ENCODE results near the gene CUBN. TPM values are rescaled to one million over a fixed set of nuclear protein-coding genes. Genes with fewer than 3 reads are reported as not detected.

Gene CUBN
- total RNA-seq, 4 donors from 2014 or later = 0.54 to 1.8 (median 1.3) TPM

- H3K4me3 ChIP-seq (ENCODE audit: low read depth, poor library complexity, severe bottlenecking) = no peak overlapping the region
- intact Hi-C loops (cut with DNase I; ENCODE audit: low total_unique reads) = no loop called here
- no peak for DNase-seq (ENCODE audit: low spot score in 2 of 2)
- 92 to 98% methylated on average over 2 of the region's 2 CpGs for WGBS, 2 donors
- TF ChIP-seq POLR2A (IDR thresholded peaks at IDR 0.05) = no peak
- no peak for TF ChIP-seq CTCF (IDR thresholded peaks at IDR 0.05)
These were observed 138.6 kb downstream of the CUBN start for GRCh38 chr10:16991011-16991410.

DNA sequence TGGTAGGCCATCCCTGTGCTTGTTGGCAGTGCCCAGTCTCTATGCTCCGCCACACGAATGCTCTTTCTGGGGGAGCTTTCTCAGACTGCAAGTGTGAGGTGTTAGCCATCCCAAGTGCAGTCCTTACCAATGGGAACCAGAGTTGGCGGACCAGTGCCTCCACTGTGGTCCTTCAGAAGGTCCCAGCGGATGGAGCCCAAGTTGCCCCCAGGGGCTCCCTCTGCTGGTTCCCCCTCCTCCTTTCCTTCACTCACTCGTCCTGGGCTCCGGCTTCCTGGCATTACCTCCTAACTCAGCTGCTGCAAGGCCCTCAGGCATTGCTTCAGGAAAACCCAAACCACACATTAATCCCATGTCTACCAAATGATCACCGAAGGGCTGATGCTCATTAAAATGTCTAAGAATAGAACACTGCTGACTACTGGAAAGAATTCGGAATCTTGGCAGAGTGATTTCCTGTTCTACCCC is 139.8 kb downstream of the CUBN start:
- H3K4me3 ChIP-seq (ENCODE audit: low read depth, poor library complexity, severe bottlenecking) = no peak overlapping the region
- TF ChIP-seq CTCF (IDR thresholded peaks at IDR 0.05) (no peak), POLR2A (IDR thresholded peaks at IDR 0.05) (no peak)
- intact Hi-C loops (cut with DNase I; ENCODE audit: low total_unique reads) = no loop called here
- DNase-seq (ENCODE audit: low spot score in 2 of 2) = no peak
- WGBS, 2 donors = 67 to 72% methylated on average over 8 of the region's 8 CpGs

DNA sequence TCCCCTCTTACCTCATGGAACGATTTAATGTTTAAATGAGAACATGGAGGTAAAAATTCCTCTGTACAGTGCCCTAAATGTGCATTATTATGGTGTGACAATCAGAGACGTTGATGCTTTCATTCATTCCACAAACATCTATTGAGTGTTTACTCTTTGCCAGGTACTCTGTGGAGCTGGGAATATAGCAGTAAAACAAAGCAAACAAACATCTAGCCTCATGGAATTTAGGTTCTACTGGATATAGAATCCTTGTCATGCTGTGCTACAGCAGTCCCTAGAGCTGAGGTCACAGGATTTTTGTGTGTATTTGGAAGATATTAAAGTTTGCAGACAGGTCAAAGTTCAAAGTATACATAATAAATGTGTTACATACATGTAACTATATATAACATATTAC is 140.7 kb downstream of the CUBN start:
- WGBS, 2 donors = 95% methylated on average over 2 of the region's 2 CpGs
- intact Hi-C loops (cut with DNase I; ENCODE audit: low total_unique reads) = no loop called here
- DNase-seq (ENCODE audit: low spot score in 2 of 2) = no peak

DNA sequence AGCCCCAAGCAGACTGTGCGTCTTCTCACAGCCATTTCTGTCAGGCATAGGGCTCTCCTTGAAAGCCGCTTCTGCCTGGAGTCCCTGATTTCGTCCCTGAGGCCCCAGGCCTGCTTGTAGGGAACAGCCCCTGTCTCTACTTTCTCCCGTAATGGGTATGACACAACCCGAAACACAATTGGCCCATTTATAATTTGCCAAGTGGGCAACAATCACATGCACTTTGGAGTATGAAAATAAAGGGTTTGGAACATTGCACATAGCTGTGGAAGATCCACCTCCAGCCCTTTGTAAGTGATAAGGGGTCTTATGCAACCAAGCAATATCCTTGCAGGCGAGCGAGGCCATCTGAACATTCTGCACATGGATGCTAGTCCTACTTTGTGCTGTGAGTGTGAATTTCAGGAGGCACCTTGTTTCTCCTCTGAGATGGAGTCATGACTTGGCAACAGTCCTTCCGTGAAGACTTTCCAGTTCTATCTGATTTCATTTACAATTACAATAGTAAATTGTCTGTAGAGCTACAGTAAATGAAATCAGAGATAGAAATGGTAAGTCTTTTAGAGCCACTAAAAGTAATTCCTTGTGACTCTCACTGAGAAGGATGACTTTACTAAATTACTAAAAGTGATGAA is 141.5 kb downstream of the CUBN start:
- no peak overlapping the region for H3K4me3 ChIP-seq (ENCODE audit: low read depth, poor library complexity, severe bottlenecking)
- DNase-seq (ENCODE audit: low spot score in 2 of 2) = no peak
- intact Hi-C loops (cut with DNase I; ENCODE audit: low total_unique reads) = no loop called here
- TF ChIP-seq POLR2A (IDR thresholded peaks at IDR 0.05) (no peak), CTCF (IDR thresholded peaks at IDR 0.05) (no peak)
- WGBS, 2 donors = 79 to 84% methylated on average over 8 of the region's 8 CpGs

More for the DNA sequence above, 140.7 kb downstream of the CUBN start:
- H3K4me3 ChIP-seq (ENCODE audit: low read depth, poor library complexity, severe bottlenecking) = no peak overlapping the region
- TF ChIP-seq POLR2A (IDR thresholded peaks at IDR 0.05) = no peak
- no peak for TF ChIP-seq CTCF (IDR thresholded peaks at IDR 0.05)

- TF ChIP-seq CTCF (IDR thresholded peaks at IDR 0.05) = no peak
- TF ChIP-seq POLR2A (IDR thresholded peaks at IDR 0.05) = no peak
- 47 to 56% methylated on average over 4 of the region's 4 CpGs for WGBS, 2 donors
These were observed 142.4 kb downstream of the CUBN start for GRCh38 chr10:16987206-16987621.

More at GRCh38 chr10:16987206-16987621, 142.4 kb downstream of the CUBN start:
- no peak for DNase-seq (ENCODE audit: low spot score in 2 of 2)
- intact Hi-C loops (cut with DNase I; ENCODE audit: low total_unique reads) = no loop called here
- H3K4me3 ChIP-seq (ENCODE audit: low read depth, poor library complexity, severe bottlenecking) = no peak overlapping the region
